ENCODE data around the gene ZNF862.

DNA sequence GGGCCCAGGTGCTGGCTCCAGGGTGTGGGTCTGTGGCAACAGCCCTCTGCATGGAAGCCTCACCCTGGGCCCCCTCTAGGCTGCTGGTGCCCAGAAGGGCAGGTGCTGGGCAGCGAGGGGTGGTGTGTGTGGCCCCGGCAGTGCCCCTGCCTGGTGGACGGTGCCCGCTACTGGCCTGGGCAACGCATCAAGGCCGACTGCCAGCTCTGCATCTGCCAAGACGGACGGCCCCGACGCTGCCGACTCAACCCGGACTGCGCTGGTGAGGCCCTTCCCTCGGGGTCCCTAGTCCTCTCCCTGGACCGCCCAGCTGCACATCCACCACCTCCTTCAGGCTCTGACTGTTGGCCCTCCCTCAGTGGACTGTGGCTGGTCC, 46.0 kb upstream of the ZNF862 start:
- TF ChIP-seq, protein P1, sequence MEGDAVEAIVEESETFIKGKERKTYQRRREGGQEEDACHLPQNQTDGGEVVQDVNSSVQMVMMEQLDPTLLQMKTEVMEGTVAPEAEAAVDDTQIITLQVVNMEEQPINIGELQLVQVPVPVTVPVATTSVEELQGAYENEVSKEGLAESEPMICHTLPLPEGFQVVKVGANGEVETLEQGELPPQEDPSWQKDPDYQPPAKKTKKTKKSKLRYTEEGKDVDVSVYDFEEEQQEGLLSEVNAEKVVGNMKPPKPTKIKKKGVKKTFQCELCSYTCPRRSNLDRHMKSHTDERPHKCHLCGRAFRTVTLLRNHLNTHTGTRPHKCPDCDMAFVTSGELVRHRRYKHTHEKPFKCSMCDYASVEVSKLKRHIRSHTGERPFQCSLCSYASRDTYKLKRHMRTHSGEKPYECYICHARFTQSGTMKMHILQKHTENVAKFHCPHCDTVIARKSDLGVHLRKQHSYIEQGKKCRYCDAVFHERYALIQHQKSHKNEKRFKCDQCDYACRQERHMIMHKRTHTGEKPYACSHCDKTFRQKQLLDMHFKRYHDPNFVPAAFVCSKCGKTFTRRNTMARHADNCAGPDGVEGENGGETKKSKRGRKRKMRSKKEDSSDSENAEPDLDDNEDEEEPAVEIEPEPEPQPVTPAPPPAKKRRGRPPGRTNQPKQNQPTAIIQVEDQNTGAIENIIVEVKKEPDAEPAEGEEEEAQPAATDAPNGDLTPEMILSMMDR (IDR thresholded peaks at IDR 0.05), result no peak
- TF ChIP-seq POLR2A (IDR thresholded peaks at IDR 0.05), result no peak

All from gastroesophageal sphincter (tissue), 3 donors.